ENCODE measurements around the gene GALNTL6.

Gene GALNTL6

DNA sequence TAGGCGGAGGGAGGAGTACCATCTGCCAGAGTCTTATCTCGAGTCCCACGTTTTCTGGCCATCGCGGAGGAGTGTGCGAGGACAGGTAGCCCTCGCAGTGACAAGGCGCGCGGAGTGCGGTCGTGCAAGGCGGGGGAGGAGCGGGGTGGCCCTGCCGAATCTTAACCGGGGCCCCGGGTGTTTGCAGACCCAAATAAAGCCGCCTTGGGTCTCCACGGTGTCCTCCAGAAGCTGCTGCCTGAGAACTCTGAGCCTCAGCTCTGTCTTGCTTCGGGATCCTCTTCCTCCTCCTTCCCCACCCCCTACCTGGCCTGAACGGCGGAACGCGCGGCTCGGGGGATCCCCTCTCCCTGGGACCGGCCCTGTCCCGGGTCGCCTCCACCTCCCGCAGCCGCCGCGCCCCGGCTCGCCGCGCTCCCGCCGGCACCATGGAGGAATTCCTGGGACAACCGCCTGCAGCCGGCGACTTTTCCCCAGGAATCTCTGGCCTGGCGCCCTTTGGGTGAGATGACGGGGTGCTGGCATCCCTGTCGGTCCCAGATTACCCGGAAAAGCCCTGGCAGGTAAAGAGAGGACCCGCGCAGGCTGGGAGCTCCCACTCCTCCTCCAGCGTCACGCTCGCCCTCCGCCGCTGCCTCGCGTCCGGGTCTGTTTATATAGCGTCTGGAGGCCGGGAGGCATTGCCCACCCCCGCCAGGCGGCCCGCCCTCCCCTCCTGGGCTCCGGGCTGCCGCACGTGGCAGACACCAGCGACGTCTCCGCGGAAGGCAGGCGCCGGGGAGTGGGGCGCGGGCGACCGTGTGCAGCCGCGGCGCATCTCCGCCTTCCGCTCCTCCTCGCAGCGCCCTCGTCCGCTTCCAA is at the start of gene GALNTL6:
Gene GALNTL6 (plus strand): TSS at position 740 of the 861 bp plus-strand sequence.
- DNase-seq: peak in 1 of 2 experiments; percentile 36

DNA sequence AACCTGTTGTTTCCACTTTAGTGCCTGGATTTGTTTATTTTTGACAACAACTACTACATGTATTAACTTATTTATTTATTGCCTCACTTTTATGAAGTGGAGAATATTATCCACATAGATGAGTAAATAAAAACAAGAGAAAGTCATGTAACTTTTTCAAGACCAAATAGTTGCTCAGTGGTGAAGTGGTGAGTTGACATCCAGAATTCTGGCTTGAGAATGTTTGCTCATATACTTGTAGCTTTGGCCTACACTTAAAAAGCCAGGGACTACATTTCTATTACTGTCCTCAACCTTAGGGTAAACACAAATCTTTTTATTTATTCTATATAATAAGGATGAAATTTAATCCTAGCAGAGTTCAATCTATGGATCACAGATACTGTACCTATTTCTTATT is 47.7 kb upstream of the GALNTL6 start:
- DNase-seq: no peak

DNA sequence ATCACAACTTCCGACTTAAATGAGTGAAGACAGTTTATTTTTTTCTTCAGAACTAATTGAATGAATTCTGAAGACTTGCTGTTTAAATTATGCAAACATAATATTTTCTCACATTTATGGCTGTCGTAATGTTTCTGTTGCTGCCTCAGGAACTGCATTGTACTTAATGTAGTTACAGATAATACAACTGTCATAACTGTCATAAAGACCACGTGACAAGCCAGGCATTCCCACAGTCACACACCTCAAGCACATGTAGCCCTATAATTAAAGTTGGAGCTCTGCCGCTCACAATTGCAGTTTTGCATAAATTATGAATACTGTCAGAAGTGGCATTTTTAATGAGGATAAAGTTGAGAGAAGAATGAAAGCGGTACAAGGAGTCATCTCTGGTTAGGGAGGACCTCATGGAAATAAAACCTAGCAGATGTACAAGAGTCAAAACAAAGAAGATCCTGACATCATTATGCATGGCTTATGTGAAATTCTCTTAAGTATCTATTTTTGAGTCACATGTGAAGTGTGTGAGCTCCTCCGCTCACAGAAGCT is 38.5 kb upstream of the GALNTL6 start:
- DNase-seq: no peak

DNA sequence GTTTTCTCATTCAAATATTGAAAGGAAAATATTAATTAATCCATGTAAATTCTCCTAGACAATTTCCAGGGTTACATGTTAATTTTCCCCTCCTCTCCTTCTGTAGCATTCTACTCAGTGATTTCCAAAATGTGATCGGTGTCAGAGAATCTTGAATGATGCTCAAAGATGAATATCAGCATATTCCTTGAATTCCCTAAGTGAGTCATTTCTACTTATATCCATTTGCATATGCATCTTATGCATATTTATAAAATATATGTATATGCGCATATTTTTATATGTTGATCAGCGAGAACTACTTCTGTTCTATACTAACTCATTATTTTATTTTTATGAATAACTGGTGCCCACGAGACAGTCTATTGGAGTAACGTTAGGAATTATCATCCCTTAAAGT is 33.9 kb upstream of the GALNTL6 start:
- no peak for DNase-seq

DNA sequence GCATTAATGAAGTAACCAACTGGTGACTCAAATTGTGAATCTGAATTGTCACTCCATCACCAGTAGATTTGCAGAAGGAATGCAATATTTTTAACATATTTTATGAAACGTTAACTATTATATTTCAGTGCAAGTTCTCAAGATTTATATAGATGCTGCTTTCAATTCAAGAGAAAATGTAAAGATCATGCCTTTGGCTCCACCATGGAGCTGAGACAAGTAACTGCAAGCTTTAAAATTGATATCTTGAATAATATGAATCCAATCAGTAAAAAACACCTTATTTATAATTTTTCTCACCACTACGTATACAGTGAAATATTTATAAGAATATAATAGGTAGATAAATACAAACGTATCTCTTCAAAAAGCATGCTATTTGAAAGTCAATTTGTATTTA is 27.8 kb upstream of the GALNTL6 start:
- DNase-seq: no peak

DNA sequence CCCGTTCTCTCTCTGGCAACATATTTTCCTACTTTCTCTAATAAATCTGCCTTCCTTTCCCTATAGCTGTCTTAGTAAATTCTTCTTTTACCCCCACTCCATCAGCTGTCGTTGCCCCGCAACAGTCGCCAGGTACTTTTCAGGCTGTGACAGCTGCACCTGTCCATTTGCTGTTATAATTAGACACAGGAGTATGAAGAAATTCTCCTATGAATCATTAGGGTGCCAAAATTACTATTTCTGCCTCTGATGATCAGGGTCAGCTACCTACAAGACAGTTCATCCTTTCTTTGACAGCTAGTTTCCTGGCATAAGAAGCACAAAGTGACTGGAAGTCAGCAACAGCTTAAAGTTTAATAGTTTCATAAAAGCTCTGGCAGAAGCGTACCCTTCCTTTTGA is 19.5 kb upstream of the GALNTL6 start:
- DNase-seq: no peak

DNA sequence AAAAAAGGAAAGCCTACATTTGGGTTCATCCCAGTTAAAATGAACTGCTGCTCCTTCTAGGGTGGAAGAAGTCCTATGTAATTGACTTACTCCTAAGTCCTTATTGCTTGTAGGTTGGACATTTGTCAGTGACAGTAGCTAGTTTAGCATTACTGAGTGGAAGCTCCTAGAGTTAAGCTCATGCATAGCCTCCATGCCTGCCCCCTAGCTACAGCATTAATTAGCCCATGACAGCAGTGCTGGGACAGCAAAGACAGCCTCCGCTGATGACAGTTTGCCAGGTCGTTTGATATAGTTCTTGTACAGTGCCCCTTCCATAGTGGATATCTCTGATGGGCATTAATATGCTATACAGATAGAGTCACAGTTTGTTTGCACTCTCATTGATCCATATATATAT is 18.7 kb upstream of the GALNTL6 start:
- no peak for DNase-seq

DNA sequence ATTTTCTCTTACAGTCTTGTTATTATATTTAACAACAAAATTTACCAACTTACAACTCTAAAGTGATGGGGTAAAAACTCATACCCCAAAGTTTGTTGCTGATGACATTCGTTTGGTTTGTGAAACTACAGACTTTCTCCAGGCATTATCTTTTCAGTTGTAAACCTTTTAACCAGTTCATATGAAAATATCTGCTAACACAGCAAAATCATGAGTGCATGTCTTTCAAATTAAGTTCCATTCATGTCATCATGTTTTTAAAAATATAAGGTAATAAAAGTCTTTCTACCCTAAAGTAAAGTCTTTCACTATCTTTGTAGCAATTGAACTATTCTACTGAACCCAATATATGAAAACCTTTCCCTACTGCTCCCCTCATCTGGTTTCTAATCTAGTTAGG is 3.4 kb upstream of the GALNTL6 start:
- no peak for DNase-seq

DNA sequence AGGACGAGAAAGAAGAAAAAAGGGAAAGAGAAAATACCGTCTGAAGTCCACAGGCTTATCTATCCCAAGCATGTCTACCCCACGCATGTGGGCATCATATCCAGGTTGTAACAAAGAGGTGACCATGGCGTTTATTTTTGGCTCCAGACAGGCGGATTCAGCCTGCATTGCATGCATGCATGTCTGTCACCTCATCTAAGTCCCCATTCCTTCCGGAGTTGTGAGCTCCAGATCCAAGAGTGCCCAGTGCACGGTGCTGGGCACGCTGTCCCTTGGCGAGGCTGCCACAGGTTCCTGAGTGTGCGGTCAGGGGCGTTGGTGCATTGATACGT is 905 bp upstream of the GALNTL6 start:
- DNase-seq: no peak

DNA sequence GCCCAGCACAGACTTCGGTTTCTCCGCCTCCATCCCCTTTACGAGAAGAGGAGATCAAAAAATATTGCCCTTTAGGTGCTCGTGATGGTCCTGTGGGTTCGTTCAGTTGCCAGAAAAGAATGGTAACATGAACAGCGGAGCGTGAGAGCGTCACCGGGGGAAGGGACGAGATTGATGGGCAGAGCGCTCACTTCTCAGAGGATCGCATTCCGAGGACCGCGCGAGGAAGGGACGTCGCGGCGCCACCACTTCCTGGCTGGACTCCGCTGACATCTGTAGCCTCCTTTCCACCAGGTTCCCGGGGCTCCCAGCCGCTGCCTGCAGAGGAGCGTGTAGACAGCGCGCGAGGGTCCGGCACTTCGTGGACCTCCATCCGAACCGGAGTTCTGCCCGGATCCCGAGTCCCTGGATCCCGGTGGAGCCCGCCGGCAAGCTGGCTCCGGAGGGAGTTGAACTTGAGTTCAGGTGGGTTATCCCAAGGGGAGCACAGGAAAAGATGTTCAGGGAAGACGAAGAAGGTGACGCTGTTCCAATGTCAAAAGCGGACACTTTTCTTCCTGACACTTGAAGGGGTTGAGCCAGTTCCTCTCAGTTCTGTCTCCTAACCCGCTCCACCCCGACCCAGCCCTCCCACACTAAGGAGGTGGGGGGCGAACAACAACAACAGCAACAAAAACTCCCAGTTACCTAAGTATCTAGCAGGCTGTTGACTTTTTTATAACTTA is 484 bp downstream of the GALNTL6 start:
- peak in 1 of 2 experiments; percentile 13 for DNase-seq

DNA sequence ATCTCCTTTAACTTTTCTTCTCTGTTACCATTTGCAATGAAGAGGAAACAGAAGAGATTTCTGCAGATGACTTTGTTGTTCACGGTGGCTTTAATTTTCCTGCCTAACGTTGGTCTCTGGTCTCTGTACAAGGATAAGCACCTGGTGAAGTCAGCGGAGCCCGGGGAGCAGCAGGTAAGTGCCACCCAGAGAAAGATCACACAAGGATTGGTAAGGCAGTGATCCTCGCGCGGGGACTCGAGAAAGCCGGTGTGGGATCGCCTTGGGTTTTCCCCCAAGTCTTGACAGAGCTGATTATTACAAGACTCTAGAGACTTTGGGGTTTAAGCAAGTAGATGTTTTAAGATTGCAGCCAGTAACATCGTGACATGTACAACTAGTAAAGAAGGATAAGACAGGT is 1.3 kb downstream of the GALNTL6 start:
- DNase-seq: no peak

DNA sequence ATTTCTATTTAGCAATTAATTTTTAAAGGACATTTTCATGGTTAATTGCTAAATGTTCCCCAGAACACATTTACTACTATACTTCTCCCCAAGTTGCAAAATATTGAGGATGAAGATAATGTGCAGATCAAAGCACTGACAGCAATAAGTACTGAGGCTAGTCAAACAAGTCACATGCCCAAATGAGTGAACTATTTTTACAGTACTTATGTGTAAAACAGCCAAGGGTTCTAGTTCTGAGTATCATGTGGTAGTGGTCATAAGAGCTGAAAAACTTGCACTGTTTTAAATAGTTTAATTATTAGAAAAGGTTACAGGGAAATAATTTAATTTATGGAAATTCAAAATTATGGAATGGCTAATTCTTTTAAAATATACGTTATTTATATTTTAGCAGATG is 3.8 kb downstream of the GALNTL6 start:
- DNase-seq: no peak

DNA sequence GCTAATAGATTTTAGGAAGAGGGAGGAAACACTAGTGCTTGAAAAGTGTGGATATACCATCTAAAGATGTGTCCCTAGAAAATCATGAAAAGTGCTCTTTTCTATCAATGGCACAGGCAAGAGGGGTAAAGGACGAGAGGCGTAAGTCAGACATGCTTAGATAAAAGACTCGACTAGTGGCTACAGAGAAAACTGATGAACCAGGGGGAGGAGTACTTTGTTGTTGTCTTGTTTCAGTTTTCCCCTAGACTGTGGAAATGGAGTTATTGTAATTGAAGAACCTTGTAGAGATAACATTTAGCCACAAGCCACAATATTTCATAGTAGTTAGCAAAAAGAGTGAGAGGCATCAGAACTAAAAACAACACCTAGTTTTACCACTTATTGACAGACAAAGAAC is 21.4 kb downstream of the GALNTL6 start:
- no peak for DNase-seq

DNA sequence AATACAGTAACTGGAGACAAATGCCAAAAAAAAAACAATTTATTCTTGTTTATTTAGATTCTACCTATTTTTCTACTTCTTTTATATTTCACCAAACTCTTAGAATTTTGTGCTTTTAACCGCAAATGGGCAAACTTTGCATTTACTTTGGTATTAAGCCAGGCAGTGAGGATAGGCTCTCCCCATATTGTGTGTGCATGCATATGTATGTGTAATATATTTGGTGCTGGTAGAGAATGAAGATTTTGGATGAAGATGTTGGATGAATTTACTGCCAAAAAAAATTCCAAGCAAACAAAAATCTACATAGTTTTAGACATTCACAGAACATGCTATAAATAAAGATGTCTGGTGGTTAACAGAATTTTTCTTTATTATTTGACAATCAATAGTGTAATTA is 30.3 kb downstream of the GALNTL6 start:
- no peak for DNase-seq

DNA sequence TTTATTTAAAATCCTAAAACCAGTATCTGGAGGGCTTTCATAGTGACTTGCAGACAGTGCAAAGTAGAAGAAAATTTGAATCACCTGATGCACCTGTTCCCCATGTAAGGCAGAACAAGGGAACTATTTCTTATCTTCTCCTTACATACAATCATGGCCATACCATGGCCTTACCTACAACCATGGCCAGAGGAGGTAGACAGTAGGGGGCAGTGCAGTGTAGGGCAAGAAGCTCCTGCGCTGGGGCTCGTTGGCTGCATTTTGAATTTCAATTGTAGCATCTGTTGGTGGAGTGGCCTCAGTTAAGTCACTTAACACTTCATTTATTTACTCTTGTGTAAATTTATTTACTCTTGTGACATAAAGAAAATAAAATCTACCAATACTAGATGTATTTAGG is 33.0 kb downstream of the GALNTL6 start:
- DNase-seq: peak; percentile 29 to 47

DNA sequence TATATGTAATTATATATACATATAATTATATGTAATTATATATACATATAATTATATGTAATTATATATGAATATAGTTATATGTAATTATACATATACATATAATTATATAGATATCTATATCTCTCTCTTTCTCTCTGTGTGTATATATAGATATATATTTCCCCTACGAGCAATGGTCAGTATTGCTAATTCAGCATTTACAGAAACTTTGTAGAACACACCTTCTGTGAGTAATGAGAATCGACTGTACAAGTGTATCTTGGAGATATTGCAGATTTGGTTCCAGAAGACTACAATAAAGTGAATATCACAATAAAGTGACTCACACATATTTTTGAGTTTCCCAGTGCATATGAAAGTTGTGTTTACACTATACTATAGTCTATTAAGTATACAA is 33.7 kb downstream of the GALNTL6 start:
- no peak for DNase-seq

DNA sequence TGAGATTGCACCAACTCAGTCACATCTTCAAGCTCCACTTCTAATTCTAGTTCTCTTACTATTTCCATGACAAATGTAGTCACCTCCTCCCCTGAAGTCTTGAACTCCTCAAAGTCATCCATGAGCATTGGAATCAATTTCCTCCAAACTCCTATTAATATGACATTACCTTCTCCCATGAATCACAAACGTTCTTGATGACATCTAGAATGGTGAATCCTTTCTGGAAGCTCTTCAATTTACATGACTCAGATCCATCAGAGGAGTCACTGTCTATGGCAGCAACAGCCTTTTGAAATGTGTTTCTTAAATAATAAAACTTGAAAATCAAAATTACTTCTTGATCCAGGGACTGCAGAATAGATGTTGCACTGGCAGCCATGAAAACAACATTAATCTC is 34.5 kb downstream of the GALNTL6 start:
- no peak for DNase-seq

DNA sequence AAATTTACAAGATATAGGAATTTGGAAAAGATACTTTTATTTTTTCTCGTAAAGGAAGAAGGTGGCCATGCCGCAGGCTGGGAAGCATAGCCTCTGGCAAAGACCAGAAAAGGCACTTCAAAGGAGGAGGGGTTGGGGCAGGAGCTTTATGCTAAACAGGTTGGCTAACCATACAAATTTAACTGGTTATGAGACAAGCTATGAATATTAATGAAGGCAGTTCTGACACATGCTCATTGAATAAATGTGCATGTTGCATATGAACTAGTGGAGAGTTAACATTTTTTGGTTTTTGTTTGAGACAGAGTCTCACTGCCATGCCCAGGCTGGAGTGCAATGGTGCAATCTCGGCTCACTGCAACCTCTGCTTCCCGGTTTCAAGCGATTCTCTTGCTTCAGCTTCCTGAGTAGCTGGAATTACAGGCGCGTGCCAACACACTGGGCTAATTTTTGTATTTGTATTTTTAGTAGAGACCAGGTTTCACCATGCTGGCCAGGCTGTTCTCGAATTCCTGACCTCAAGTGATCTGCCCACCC is 36.5 kb downstream of the GALNTL6 start:
- no peak for DNase-seq

DNA sequence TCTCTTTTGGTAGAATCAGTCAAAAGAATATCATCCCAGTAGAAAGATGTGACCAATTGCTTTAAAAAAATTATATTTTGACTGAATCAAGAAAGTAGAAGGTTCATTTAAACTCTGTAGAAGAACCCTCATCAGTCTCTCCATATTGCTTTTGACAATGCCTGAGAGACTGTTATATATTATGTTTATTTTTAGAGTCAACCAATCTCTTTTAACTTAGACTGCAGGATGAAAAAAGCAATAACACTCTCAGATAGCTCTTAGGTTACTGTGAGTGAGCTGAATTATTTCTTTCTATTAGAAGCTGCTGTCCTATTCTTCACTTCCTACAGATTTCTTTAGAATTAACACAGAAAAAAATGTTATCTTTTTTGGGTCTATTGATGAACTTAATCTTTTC is 38.1 kb downstream of the GALNTL6 start:
- no peak for DNase-seq

DNA sequence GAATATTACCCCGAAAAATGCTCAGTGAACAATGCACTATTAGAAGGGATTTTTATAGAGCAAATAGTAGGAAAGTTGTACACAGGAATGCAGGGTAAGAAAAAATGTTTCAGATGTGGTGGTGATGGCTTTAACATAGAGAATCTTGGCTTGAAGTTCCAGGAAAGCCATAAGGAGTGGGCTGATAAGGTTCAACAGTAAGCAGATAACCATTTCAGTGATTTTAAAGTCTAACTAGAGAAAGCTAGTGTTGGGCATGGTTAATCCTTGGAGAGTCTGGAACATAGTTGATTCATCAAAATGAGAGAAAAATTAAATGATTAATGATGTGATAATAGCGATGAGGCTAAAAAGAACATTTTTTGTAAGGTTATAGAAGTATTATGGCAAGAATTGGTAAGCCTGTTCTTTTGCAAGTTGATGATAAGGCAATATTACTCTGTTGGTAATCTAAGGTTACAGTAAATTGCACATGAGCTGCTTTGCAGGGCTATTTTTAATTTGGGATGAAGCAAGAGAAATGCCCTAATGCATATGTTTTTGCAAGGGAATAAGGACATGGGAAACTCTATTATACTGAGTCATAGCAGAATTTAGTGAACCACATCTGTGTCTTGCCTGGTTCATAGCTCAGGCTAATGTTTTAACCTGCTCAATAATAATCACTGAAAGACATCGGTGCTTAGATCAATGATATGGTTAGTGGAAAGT is 44.3 kb downstream of the GALNTL6 start:
- no peak for DNase-seq

DNA sequence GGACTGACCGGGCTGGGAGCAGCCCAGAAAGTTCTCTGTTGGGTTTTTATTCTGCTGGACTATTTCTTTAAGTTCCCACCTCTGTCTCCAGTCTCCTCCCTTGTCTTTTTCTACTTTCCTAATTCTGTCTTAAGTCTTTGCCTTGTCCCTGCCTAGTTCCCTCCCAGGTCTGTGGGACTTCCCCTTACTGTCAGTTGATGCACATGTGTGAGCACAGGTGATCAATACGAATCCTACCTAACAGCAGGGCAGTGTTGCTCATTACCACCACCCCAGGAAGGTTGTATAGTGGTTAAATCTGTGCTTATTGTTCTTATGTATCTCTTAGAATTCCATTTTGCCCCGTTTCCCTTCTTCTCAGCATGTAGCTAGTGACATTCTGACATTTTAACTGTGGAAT is 62.1 kb downstream of the GALNTL6 start:
- no peak for DNase-seq

DNA sequence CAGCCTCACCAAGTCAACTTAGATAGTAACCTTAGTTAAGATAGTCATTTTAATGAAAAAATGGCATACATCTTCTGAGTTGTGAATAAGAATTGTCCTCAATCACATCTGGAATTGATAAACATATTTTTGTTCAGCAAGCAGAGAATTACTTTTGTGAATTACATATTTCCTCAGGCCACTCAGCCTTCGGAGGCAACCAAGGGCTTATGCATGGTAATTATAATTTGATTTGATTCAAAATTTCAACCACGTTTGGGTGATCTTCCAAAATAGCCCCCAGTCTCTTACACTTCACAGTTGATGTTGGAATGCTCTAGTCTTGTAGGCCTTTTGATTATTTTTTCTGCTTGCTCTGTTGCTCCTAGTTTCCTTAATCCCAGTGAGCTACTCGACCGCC is 63.4 kb downstream of the GALNTL6 start:
- no peak for DNase-seq

DNA sequence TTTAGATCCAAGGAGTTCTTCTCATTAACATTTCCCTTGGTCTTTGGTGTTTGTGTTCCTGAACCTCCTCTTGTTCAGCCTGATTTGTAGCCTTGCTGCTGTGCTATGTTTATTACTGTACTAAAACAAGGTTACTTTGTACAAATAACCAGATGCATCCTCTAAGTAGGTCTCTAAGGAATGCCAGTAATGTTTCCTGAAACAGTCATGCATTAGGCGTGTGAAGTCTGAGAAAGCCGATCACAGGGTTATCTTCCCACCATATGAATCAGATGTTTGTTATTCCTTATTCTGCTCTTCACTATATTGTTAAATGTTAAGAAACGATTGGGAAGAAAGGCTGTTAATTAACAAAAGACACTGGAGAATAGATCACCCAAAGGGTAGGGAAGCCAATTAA is 66.9 kb downstream of the GALNTL6 start:
- DNase-seq: no peak
